Measurements from ENCODE around the gene BTBD2. TPM values are rescaled to one million over a fixed set of nuclear protein-coding genes. Genes with fewer than 3 reads are reported as not detected.

Gene BTBD2
- total and polyA plus RNA-seq, 2 of the 13 experiments (the other 11 are each of a cell fraction or from before 2014, with no cell fraction given), result 28.1 to 45.3 TPM

DNA sequence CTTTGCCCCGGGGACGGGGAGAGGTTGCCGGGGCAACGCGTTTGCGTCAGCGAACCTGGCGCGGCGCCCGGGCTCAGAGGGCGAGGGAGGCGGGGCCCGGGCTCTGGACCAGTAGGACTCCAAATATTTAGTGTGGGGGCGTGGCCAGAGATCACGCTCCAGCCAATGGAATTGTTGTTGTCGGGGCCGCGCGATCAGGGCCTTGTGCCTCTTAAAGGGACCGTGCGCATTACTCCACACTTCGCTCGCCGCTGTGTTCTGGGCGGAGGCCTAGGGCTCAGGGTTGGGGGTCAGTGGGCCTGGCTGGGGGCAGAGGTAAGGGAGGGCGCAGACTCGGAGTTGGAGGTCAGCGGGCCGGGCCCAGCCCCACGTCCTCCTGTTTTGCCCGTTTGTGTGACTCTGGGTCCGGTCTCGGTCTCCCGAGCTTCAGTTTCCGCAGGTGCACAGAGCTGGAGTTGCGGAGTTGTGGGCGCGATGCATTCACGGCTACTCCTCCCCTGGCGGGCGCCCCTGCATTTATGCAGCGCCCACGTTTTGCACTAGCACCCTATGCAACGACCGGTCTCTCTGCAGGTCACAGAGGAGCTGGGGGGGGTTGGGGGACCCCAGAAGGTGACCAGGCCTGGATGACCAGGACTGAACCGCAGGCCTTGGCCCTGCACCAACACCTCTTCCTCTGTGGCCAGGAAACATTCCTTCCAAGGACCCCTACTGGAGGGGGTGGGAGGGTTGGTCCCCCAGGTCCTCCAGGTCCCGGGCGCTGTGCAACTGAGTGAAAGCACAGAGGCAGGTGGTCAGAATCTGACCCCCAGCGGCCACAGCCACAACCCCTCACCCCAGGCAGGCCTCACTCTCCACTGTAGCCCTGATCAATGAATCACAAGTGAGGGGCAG, 46.2 kb upstream of the BTBD2 start (continued):
- TF ChIP-seq, protein P1, sequence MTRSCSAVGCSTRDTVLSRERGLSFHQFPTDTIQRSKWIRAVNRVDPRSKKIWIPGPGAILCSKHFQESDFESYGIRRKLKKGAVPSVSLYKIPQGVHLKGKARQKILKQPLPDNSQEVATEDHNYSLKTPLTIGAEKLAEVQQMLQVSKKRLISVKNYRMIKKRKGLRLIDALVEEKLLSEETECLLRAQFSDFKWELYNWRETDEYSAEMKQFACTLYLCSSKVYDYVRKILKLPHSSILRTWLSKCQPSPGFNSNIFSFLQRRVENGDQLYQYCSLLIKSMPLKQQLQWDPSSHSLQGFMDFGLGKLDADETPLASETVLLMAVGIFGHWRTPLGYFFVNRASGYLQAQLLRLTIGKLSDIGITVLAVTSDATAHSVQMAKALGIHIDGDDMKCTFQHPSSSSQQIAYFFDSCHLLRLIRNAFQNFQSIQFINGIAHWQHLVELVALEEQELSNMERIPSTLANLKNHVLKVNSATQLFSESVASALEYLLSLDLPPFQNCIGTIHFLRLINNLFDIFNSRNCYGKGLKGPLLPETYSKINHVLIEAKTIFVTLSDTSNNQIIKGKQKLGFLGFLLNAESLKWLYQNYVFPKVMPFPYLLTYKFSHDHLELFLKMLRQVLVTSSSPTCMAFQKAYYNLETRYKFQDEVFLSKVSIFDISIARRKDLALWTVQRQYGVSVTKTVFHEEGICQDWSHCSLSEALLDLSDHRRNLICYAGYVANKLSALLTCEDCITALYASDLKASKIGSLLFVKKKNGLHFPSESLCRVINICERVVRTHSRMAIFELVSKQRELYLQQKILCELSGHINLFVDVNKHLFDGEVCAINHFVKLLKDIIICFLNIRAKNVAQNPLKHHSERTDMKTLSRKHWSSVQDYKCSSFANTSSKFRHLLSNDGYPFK (CRISPR knock-in tag; IDR thresholded peaks at IDR 0.05; ENCODE audit: borderline replicate concordance), result peak; percentile 71; the same call in 1 of the 2 replicates
- 0 out of 2 replicates have a peak, but pooled peaks have one; percentile 29 for TF ChIP-seq ZNF367 (CRISPR knock-in tag; IDR thresholded peaks at IDR 0.05; ENCODE audit: borderline replicate concordance)
- TF ChIP-seq MED13 (CRISPR knock-in tag; IDR thresholded peaks at IDR 0.05), result no peak
- TF ChIP-seq, protein P2, sequence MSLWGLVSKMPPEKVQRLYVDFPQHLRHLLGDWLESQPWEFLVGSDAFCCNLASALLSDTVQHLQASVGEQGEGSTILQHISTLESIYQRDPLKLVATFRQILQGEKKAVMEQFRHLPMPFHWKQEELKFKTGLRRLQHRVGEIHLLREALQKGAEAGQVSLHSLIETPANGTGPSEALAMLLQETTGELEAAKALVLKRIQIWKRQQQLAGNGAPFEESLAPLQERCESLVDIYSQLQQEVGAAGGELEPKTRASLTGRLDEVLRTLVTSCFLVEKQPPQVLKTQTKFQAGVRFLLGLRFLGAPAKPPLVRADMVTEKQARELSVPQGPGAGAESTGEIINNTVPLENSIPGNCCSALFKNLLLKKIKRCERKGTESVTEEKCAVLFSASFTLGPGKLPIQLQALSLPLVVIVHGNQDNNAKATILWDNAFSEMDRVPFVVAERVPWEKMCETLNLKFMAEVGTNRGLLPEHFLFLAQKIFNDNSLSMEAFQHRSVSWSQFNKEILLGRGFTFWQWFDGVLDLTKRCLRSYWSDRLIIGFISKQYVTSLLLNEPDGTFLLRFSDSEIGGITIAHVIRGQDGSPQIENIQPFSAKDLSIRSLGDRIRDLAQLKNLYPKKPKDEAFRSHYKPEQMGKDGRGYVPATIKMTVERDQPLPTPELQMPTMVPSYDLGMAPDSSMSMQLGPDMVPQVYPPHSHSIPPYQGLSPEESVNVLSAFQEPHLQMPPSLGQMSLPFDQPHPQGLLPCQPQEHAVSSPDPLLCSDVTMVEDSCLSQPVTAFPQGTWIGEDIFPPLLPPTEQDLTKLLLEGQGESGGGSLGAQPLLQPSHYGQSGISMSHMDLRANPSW (CRISPR knock-in tag; IDR thresholded peaks at IDR 0.05; ENCODE audit: borderline replicate concordance), result 0 out of 2 replicates have a peak, but pooled peaks have one; percentile 79
- peak; percentile 39 to 53; a peak in 3 of 4 replicates for TF ChIP-seq EP300 (IDR thresholded peaks at IDR 0.05; ENCODE audit: low read depth in 2 of 2, low read length in 2 of 2)
- peak; percentile 29; the same call in 1 of the 2 replicates for TF ChIP-seq EP300 (CRISPR knock-in tag; IDR thresholded peaks at IDR 0.05; ENCODE audit: borderline replicate concordance)
- TF ChIP-seq ZNF841 (CRISPR knock-in tag; IDR thresholded peaks at IDR 0.05; ENCODE audit: borderline replicate concordance), result no peak
- no peak for TF ChIP-seq KDM6A (CRISPR knock-in tag; IDR thresholded peaks at IDR 0.05; ENCODE audit: low read depth)
- peak; percentile 79 for TF ChIP-seq KDM5B (CRISPR knock-in tag; IDR thresholded peaks at IDR 0.05; ENCODE audit: borderline replicate concordance)
- peak; percentile 64; the same call in 1 of the 2 replicates for TF ChIP-seq ZNF816 (CRISPR knock-in tag; IDR thresholded peaks at IDR 0.05; ENCODE audit: borderline replicate concordance)
- TF ChIP-seq, protein P3, sequence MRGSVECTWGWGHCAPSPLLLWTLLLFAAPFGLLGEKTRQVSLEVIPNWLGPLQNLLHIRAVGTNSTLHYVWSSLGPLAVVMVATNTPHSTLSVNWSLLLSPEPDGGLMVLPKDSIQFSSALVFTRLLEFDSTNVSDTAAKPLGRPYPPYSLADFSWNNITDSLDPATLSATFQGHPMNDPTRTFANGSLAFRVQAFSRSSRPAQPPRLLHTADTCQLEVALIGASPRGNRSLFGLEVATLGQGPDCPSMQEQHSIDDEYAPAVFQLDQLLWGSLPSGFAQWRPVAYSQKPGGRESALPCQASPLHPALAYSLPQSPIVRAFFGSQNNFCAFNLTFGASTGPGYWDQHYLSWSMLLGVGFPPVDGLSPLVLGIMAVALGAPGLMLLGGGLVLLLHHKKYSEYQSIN (CRISPR knock-in tag; IDR thresholded peaks at IDR 0.05; ENCODE audit: borderline replicate concordance), result no peak
- no peak for TF ChIP-seq ZNF552 (CRISPR knock-in tag; IDR thresholded peaks at IDR 0.05; ENCODE audit: borderline replicate concordance)
- peak; percentile 28; the same call in 1 of the 2 replicates for TF ChIP-seq AKAP8 (CRISPR knock-in tag; IDR thresholded peaks at IDR 0.05)
- TF ChIP-seq REXO4 (CRISPR knock-in tag; IDR thresholded peaks at IDR 0.05; ENCODE audit: borderline replicate concordance), result peak; percentile 67; the same call in 1 of the 2 replicates
- TF ChIP-seq HNRNPL (IDR thresholded peaks at IDR 0.05; ENCODE audit: low read depth, low read length), result 0 out of 2 replicates have a peak, but pooled peaks have one; percentile 30
- TF ChIP-seq SNAI1 (CRISPR knock-in tag; IDR thresholded peaks at IDR 0.05; ENCODE audit: borderline replicate concordance), result no peak; the same call in 1 of the 2 replicates
- TF ChIP-seq ELF1 (CRISPR knock-in tag; IDR thresholded peaks at IDR 0.05), result no peak
- no peak for TF ChIP-seq NFIB (CRISPR knock-in tag; IDR thresholded peaks at IDR 0.05; ENCODE audit: borderline replicate concordance)
- TF ChIP-seq PCBP1 (IDR thresholded peaks at IDR 0.05; ENCODE audit: borderline replicate concordance, low read depth, low read length), result 0 out of 2 replicates have a peak, but pooled peaks have one; percentile 49
- TF ChIP-seq ZNF644 (CRISPR knock-in tag; IDR thresholded peaks at IDR 0.05; ENCODE audit: low read depth), result no peak
- no peak for TF ChIP-seq ZNF337 (CRISPR knock-in tag; IDR thresholded peaks at IDR 0.05; ENCODE audit: borderline replicate concordance, low read depth)
- TF ChIP-seq CENPX (CRISPR knock-in tag; IDR thresholded peaks at IDR 0.05), result no peak

Measured in HepG2 (cell line).